Cardiac fibroblast (primary cell): Measurements from ENCODE around the gene GPBAR1.

Experiments used
- DNase-seq, 2 donors: peaks; one replicate each; pipeline versions ENCODE4 v3.0.0 to v3.0.0-alpha.2; 2010; ENCODE audit warnings: low read depth in 2 of 2
- H3K4me3 ChIP-seq, 2 donors: replicated peaks in 1 of 2; 1 replicate in 1 of 2; 2 replicates in 1 of 2; pipeline ENCODE4 v1.5.1; 2011; ENCODE audit warnings: low read depth in 2 of 2, low read length in 2 of 2, mild to moderate bottlenecking in 2 of 2, moderate library complexity in 1 of 2
- CTCF ChIP-seq: IDR thresholded peaks from one replicate; pipeline ENCODE4 v1.5.1; 2011; ENCODE audit warnings: low read depth, mild to moderate bottlenecking, low read length, inconsistent platforms

Gene GPBAR1

GRCh38 chr2:218218268-218219185 lies 42.3 kb upstream of the GPBAR1 start:
- H3K4me3 ChIP-seq: peak overlapping the region; percentile 98
- no peak for TF ChIP-seq CTCF
- no peak for DNase-seq

GRCh38 chr2:218219934-218220333 lies 40.9 kb upstream of the GPBAR1 start:
- peak overlapping the region in 1 of 2 donors; percentile 98 for H3K4me3 ChIP-seq
- TF ChIP-seq CTCF: no peak
- DNase-seq: no peak

GRCh38 chr2:218221000-218221399 lies 39.8 kb upstream of the GPBAR1 start:
- no peak for DNase-seq
- H3K4me3 ChIP-seq: no peak overlapping the region
- no peak for TF ChIP-seq CTCF

GRCh38 chr2:218223046-218223445 lies 37.8 kb upstream of the GPBAR1 start:
- H3K4me3 ChIP-seq: no peak overlapping the region
- DNase-seq: peak in 1 of 2 donors; percentile 55
- TF ChIP-seq CTCF: no peak

- TF ChIP-seq CTCF: no peak
- H3K4me3 ChIP-seq: no peak overlapping the region
- peak in 1 of 2 donors; percentile 65 for DNase-seq
Measured at GRCh38 chr2:218224186-218224585, 36.6 kb upstream of the GPBAR1 start.

- no peak for DNase-seq
- no peak for TF ChIP-seq CTCF
- no peak overlapping the region for H3K4me3 ChIP-seq
Measured at GRCh38 chr2:218226903-218227302, 33.9 kb upstream of the GPBAR1 start.
